ENCODE results near the gene ANGPTL2.

ANGPTL2 gene

DNA sequence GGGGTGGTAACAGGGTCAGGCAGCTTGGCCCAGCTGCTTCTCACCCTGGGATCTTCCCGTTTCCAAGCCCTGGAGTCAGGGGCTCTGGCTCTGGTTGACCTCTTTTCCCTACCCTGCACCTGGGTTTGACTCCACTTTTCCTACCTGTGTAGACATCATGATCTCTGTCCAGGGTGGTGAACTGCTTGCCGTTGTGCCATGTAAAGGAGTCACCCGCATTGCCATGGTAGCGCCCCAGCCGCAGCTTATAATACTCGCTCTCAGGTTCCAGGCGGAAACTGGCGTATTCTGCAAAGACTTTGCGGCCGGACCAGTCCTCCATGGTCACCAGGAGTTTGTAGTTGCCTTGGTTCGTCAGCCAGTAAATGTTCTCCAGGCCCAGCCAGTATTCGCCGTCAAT is 30.9 kb downstream of the ANGPTL2 start:
- no peak for DNase-seq

DNA sequence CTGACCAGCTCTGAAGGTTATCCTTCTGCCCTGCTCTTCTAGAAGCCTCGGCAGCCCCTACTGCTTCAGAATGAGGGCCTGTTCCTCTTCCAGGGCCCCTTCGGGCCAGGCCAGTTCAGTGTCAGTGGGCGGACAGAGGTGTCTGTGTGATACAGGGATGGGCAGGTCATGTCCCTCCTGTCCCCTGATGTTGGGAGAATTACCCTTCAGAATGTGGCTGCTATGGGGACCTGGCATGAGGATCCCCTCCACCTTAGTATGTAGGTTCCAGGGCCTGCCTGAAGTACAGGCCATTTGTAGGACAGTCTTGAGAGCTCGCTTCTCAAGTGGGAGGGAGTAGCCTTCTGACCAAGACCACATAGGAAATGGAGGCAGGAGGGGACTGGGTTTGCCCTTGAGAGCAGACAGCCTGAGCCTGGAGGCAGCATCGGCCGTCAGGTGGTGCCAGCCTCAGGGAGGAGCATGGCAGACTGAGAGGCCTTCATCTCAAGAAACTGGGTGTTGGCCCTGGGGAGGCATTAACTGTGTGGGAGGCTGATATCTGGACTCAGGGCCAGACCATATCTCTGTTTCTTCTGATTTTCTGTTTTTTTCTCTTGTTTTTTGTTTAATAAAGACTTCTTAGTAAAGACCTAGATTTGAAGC is 32.0 kb downstream of the ANGPTL2 start:
- DNase-seq = no peak

DNA sequence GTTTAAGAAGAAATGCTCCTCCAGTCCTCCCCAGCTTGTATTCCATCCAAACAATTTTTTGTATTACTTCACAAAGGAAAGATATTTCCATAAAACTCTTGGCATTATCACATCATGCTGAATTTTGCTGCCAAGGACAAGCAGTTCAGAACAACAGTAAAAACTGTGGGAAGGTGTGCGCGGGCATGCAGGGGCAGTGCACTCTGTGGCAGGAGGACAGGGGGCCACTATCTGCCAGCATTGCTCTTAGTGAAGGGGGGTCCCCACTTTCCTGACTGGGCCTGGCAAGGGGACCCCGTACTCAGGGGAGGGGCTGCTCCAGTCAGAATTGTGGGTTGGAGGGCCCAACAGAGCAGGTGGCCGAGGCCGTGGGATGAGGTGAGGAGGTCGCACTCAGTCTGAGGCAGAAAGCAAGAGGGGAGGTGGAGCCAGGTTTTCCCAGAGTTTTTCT is 32.8 kb downstream of the ANGPTL2 start:
- DNase-seq = no peak

DNA sequence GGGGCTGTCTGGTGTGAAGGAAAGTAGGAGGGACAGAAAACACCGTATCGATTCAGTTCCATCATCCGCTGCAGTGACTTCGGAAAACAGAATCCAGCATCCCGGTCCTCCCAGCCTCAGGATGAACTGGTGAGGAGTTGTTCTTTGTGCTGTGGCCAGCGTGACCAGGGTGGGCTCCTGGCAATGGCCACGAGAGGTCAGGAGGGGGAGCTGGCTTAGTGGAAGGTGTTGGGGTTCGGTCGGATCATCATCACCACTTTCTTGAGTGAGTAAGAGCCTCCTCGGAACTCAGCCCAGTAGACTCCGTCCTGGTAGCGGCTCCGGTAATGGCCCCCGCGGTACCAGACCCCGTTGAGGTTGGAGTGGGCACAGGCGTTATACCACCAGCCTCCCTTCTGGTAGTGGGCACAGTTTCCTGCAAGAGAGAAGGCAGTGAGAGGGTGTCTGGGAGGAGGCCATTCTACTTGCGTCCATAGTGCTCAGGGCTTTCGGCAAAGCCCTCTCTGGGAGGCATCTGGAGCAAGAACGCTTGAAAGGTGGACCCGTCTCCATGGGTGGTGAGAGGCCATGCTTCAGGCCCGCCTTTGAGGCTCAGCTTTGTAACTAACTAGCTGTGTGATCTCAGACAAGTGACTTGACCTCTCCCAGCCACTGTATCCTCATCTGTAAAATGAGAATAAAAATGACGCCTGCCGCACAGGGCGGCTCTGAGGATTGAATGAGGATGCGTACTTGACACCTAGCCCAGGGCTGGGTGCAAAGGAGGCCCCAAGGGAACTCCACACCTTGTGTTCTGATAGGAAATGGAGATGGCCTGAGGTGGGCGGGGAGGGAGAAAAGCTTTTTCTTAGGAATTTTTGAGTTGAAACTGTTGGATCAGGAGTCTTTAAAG is 33.5 kb downstream of the ANGPTL2 start:
- no peak for DNase-seq

DNA sequence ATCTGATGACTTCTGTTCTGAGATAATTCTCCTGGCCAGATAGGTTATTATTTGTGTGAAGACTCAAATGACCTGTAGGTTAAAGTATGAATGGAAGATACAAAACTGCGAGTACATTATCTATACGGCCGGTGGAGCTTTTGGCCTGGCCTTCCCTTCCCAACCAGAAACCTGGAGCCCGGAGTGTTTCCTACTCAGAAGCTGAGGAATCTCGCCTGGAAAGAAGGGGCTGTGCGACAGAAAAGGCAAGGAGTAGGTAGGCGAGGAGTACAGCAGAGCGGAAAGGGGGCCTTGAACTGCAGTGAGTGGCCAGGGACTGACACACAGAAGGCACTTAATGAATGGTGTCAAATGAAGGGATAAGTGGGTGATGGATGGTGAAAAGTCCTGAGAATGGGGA is 34.6 kb downstream of the ANGPTL2 start:
- no peak for DNase-seq

DNA sequence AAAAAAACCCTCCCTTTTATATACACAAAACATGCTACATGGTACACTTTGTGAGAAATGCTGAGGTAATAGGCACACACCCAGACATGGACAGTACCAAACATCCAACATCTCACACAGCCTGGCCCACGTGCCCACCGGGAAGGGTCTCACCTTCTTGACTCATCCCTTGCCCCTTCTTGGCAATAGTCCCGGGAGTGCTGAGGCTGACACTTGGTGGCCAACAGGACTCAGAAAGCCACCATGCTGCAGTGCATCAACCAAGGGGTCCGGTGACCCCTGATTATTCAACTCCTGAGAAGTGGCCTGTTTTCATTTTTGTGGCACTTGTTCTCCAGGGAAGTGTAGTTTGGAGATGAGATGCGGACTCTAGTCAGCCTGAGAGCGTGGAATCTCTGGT is 35.0 kb downstream of the ANGPTL2 start:
- no peak for DNase-seq

DNA sequence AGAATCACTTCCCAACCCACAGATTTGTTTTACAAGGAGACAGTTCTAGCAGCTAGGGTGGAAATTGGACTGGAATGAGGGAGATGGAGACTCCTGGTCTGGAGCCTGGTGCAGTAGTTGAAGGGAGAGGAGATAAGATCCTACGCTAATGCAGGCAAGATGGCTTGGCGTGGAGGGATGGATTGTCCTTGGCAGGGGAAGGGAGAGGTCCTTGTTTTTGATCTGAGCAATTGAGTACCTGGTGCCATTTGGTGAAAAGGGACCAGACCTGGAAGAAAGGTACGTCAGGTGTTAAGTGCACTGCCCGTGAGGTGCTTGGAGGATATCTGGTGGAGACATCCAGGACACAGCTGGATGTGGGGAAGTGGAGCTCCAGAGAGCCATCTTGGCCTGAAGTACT is 35.7 kb downstream of the ANGPTL2 start:
- DNase-seq = no peak

DNA sequence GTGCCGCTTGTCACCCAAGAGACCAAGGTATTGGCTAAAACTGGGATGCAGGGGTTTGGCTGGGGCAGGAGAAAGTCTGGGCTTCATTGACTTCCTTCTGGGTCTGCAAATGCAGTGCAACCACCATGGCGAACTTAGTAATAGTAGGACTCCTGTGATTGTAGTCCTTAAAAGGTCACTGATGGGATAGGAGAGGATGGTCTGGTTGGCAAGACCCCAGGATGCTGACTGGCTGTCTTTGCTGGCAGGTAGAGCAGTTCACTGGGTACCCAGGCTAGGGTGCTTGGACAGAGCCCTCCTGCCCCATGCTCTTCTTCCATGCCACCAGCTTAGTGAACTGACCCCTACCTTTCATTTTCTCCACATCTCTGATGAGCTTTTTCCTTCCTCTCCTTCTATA is 37.2 kb downstream of the ANGPTL2 start:
- DNase-seq = no peak

DNA sequence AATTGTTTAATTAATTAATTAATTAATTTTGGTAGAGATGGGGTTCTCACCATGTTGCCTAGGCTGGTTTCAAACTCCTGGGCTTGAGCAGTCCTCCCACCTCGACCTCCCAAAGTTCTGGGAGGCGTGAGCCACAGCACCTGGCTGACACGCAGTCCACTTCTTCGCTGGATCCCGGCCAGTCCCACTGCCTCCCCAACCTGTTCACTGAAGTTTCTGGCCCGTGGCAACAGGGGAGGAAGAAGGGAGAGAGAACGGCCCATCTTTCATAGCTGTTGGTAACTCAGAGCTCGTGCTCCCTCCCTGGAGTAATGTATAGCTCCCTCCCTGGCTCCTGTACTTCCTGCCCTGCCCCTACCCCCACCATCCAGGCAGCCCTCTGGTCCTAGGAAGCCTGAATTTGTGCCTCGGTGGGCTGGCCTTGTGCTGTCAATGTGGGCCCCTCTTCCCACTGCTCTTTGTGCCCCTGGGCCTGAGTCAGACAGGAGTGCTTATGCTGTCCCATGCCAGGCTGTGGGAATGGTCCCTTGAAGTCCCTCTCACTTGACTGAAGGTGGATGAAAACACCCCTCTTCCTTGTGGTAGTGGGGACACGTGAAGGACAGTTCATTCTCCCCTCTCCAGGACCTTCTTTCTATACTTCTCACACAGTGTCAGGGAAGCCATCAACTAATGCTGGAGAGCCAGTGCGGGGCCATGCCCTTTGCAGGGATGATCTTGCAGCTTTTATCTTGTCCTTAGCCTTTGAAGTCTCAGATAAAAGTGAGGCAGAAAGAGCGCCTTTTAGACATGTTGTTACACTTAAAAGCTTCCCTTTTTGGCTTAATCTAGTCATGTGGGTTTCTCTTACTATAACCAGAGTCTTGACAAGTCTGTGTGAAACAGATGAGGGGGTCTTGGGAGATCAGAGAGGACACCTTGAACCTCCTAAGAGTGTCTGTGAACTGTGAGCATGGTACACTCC is 38.1 kb downstream of the ANGPTL2 start:
- DNase-seq = no peak

DNA sequence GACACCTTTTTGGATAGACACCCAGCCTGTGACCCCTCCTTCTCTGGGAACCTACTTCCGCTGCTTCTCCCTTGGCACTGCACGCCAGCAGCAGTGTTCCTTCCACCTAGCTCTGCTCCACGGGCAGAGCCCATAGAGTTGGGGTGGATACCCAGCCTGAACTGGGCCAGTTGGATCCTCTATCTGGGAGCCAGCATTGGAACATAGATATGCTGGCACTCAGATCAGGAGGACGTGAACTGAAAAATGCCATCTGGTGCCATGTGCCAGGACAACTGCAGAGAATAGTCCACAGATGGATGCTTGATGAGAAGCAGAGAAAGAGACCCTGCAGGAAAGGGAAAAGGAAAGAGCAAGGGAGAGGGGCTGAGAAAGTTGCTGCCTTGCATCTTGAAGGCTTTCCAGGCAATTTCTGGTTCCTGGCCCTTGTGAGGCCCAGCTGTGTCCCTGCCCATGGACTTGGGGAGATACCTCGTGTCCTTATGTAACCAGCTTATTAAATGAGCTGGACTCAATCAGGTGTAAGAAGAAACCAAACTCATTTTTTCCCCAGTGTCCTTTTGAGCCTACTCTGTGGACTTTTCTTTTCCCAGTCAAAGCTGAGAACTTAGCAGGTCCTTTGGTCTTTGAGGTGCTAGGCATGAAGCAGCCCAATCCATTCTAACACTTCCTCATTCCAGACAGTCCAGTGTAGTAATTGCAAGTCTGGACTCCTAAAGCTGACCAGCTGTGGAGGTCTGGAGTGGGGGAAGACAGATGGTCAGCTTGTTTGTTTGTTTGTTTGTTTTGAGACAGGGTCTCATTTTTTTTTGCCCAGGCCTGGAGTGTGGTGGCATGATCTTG is 39.1 kb downstream of the ANGPTL2 start:
- DNase-seq = no peak

DNA sequence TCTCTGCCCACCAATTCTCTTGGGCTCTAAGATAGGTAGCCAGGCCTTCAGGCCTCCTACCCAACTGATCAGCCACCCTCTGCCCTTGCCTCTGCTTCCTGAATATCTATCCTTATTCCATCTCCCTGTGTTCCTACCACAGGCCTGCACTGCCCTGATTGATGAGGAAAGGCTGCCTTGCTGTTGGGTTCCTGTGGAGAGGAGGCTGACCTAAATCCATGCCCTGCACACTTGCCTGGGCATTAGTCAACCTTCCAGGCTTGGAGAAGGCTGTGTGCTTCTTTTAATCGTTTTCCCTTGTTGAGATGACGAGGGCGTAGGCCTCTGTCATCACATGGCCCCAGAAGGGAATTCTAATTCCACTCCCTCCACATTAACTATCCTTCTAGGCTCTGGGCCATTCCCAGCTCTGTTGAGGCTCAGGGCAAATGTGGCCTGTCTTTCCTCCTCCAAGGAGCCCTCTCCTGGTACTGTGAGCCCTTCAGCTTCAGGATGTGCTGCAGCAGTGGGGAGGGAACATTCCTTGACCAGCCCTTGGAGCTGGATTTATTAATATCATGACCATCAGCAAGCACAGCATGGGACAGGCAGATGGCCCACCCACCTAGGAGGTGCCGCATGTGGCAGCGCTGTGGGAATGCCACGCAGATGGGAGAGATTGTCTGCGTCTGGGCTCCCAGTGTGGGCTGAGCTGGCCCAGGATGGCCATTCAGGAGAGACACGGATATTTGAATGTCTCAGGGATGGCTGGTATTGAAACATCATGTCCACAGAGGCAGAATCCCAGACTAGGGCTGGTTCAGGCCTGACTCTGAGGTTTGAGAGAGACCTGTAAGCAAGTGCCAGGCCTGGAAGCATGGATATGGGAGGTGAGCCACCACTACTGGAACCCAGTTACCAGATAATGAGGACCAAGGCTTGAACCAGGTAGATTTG is 40.9 kb downstream of the ANGPTL2 start:
- DNase-seq = no peak

DNA sequence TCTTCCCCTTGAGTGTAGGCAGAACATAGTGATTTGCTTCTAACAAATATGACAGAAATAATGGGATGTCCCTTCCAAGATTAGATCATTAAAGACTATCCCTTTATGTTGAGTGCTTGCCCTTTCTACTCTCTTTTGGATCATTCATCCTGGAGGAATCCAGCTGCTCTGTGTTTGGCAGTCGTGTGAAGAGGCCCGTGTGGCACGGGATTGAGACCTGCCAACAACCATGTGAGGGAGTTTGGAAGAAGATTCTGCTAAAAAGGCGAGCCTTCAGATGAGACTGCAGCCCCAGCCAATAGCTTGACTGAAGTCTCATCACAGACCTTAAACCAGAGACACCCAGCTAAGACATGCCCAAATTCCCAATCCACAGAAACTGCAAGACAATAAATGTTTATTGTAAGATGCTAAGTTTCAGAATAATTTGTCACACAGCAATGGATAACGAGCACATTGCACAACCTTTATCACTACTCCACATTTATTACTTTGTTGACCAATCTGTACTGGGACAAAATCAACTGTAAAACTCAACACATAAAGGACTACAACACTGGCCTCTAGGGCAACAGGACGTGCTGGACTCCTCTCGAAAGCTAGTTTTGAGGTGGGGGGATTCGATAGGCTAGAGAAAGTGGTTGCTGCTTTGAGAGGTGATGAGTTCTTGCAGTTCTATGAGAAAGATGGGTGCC is 42.8 kb downstream of the ANGPTL2 start:
- DNase-seq = no peak

DNA sequence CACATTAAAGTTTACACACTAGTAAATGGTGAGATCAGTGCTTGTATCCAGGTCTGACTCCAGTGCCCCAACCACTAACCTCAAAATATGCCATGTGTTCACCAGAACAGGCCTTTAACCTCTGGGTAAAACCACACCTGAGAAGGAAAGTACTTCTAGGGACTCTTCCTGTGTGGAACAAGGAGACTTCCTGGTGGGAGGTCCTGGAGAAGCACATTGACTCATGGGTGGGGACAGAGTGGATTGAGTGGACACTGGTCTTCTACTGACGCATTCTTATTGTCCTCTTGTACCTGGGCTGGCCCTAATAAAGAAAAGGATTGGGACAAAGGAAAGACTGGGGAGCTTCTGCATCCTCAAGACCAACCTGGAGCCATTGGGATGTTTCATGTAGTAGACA is 43.4 kb downstream of the ANGPTL2 start:
- DNase-seq = no peak

DNA sequence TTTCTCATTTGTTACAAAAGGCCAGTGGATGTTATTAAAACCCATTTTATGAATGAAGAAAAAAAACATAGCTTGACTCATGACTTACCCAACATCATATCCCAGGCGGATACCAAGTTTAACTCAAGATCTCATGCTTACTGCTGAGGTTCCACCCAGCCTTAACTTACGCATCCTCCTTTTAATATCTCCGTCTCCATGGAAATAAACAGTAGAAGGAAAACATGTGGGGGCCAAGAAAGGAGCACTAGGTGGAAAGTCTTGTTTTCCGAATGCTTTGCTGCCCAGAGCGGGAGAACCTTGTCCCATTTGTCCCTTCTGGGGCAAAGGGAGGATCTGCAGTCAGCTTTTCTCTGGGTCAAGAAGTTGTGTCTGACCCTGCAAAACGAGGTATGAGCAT is 44.1 kb downstream of the ANGPTL2 start:
- DNase-seq = no peak

DNA sequence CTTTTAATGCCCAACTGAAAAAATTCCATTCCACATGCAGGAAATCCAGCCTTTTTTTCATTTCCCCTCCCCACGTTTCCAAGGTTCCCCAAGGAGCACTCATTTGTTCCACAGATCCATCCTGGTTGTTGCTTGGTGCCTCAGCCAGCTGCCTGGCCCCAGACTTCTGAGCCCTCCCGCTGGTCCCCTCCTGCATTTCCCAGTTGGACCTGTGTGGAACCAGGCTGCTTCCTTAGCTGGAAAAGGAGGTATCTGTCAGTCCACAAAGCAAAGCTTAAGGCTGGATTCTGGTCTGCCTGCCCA is 44.8 kb downstream of the ANGPTL2 start:
- no peak for DNase-seq

DNA sequence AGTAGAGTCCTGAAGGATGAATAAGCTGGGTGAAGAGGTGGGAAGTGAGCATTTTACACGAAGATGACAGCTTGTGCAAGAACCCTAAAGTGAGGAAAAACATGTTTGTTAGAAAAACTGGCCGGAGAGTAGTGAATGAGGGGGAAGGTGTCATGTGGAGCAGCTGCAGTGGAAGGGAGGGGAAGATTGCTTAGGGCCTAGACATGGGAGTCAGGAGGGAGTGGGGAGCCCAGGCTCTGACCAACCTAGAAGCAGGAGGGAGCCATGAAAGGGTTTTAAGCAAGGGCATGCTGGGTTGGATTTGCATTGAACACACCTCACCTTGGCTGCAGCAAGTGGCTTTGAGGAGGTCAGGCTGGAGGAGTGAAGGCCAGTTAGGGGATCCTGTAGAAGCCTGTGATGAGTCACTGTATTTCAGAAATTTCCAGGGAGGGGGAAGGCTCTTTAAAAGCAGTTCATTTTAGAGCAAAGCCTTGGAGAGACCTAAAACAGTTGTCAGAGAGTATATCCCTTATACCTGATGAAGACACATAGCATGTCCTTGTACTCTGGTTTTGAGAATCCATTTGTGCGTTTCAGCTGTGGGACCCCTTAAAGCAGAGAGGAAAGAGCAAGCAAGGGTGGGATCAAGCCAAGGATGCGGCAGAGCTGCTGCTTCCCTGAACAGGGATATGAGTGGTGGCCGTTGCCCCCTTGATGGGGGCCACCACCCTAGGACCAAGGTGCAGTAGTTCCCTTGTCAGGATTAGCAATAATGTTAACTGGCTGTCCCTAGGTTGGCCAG is 45.4 kb downstream of the ANGPTL2 start:
- no peak for DNase-seq

DNA sequence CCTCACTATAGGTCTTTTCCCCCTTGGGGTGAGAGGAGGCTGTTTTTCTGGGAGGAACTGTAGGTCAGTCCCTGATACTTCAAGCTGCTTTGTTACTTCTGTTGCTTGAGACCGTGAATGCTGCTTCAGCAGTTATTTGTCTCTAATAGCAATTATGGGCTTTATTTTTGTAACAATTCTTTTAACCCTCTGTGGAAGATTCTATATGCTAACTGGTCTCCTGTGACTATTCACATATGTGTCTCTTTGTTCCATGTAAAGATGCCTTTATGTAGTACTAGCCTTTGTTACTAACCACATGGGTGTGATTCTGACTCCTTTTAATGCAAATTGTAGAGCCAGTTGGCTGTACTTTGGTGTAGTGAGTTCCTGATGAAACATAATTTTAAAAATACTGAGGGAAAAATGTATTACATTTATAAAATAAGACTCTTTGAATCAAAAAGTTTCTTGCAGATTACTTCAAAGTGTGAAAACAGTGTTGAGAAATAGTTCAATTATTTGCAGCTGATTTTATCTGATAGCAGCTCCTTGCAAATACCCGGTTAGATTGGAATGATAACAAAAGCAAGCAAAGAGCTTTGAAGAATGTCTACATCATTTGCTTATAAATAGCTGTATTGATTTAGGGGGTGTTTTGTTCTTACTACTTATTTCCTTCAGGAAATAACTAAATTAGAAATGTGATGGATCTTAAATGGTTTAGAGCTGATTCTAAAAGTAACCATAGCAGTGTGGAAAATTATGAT is 46.6 kb downstream of the ANGPTL2 start:
- DNase-seq = no peak

DNA sequence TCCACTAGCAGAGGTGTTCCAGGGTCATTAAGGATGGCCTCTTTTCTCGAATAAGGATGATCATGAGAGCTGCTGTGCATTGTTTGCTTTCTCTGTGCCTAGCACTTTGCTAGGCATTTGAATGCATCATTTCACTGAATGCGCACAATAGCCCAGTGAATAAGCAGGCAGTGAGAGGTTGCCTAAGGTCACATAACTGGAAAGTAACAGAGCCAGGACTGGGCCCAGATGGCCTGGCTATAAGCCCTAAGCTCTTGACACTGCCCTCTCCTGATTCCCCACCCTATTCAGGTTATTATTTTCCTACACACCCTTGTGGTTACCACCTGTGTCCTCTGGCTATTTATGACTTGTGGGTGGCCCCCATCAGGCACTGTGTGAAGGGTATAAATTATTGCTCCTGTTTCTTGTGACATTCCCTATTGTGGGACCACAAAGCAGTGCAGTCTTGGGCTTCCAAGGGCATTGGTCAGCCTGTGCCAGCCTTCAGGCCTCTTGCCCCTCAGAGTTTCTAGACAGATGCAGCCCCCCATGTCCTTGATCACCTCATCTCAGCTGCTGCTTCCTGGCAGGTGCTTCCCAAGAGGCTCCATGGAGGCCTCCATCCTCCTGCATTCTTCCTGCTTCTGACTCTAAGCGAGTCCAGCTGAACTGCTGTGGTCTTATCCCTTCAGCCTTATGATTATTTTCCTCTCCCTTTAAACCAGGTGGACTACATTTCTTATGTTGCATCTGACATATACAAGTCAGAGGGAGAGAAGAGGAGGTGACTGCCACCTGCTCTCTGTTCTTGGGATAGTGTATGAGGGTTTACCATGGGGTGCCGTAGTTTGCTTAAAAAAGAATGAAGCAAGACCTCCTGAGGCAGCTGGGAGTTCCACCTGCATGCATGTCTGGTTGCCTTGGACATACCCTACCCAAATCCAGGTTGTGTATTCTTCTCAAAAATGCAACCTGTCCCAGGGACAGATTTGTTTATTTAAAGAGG is 47.6 kb downstream of the ANGPTL2 start:
- DNase-seq = no peak
